DOHH2 (cell line): ENCODE results near the gene SCYL1.

ENCODE experiments used
- H3F3A ChIP-seq: fragments of 200-600 bp; sonication (generic), shearing (Covaris generic); 2 replicates; pipeline ENCODE4 v1.6.0; 2016; ENCODE audit warnings: antibody characterized with exemption, mild to moderate bottlenecking; ENCODE audit not compliant: control insufficient read depth, insufficient read depth
- H3K27ac ChIP-seq: fragments of 200-600 bp; sonication (generic); 2 replicates; pipeline ENCODE4 v1.5.1; 2014; ENCODE audit warnings: low read depth, mild to moderate bottlenecking, low read length, moderate library complexity
- H3K27me3 ChIP-seq: fragments of 200-600 bp; sonication (generic); 2 replicates; pipeline ENCODE4 v1.6.1; 2014; ENCODE audit warnings: mild to moderate bottlenecking, low read length, mixed read lengths; ENCODE audit not compliant: control insufficient read depth
- H3K36me3 ChIP-seq: fragments of 200-600 bp; sonication (generic); 2 replicates; pipeline ENCODE4 v1.6.1; 2014; ENCODE audit warnings: mild to moderate bottlenecking, low read length, moderate library complexity, mixed read lengths; ENCODE audit not compliant: control insufficient read depth
- H3K4me1 ChIP-seq: fragments of 200-600 bp; sonication (generic); 2 replicates; pipeline ENCODE4 v1.6.1; 2014; ENCODE audit warnings: mild to moderate bottlenecking, low read length, mixed read lengths; ENCODE audit not compliant: control insufficient read depth
- H3K4me2 ChIP-seq: fragments of 200-600 bp; sonication (generic); 2 replicates; pipeline ENCODE4 v1.6.0; 2014; ENCODE audit warnings: mild to moderate bottlenecking, low read length, moderate library complexity
- H3K4me3 ChIP-seq: fragments of 200-600 bp; sonication (generic); 2 replicates; pipeline ENCODE4 v1.5.1; 2014; ENCODE audit warnings: mild to moderate bottlenecking, low read length, mixed read lengths
- H3K79me2 ChIP-seq: fragments of 200-600 bp; sonication (generic); 2 replicates; pipeline ENCODE4 v1.6.1; 2014; ENCODE audit warnings: mild to moderate bottlenecking, low read length, mixed read lengths; ENCODE audit not compliant: control insufficient read depth
- H3K9me2 ChIP-seq: fragments of 200-600 bp; sonication (generic); replicated peaks from 2 replicates; pipeline ENCODE4 v1.6.1; 2014; ENCODE audit warnings: mild to moderate bottlenecking, low read length, mixed read lengths; ENCODE audit not compliant: control insufficient read depth
- H3K9me3 ChIP-seq: fragments of 200-600 bp; sonication (generic); 2 replicates; pipeline ENCODE4 v1.6.1; 2014; ENCODE audit warnings: antibody characterized with exemption, low read length, mixed read lengths; ENCODE audit not compliant: control insufficient read depth, insufficient read depth
- H4K20me1 ChIP-seq: fragments of 200-600 bp; sonication (generic); 2 replicates; pipeline ENCODE4 v1.6.0; 2014; ENCODE audit warnings: low read depth, mild to moderate bottlenecking, antibody characterized with exemption, low read length, moderate library complexity; ENCODE audit not compliant: control insufficient read depth, insufficient read depth
- CTCF ChIP-seq: fragments of 200-600 bp; sonication (generic); IDR thresholded peaks from one replicate; pipeline ENCODE4 v1.5.1; 2014; ENCODE audit warnings: antibody characterized with exemption, mild to moderate bottlenecking, low read depth, low read length; ENCODE audit not compliant: poor library complexity, severe bottlenecking
- EZH2phosphoT487 ChIP-seq: fragments of 200-600 bp; sonication (generic); IDR thresholded peaks from 2 replicates; pipeline ENCODE4 v1.6.1; 2017; ENCODE audit warnings: borderline replicate concordance, mild to moderate bottlenecking, antibody characterized with exemption, low read length, moderate library complexity, mixed read lengths

SCYL1 gene

GRCh38 chr11:65571420-65571819 is 46.5 kb downstream of the SCYL1 start:
- Histone ChIP-seq H3K4me1 (peaks cover 61% of the 10 kb centered on the region), H3K9me2 (no peaks in the 10 kb centered on the region), H3K4me3 (peak overlapping the region; percentile 98), H3K9me3 (no peaks in the 10 kb centered on the region), H3F3A (peaks cover 27% of the 10 kb centered on the region), H3K36me3 (peaks cover 30% of the 10 kb centered on the region), H3K4me2 (peak overlapping the region; percentile 87), H4K20me1 (0 out of 2 replicates have a peak, but pooled peaks cover 2% of the 10 kb centered on the region), H3K27me3 (no peaks in the 10 kb centered on the region), H3K79me2 (peaks cover 66% of the 10 kb centered on the region), H3K27ac (peak overlapping the region; percentile 31; the same call in 1 of the 2 replicates)
- no peak for TF ChIP-seq EZH2phosphoT487
- TF ChIP-seq CTCF: no peak

GRCh38 chr11:65571940-65572339 is 47.1 kb downstream of the SCYL1 start:
- H3K9me3 ChIP-seq: no peaks in the 10 kb centered on the region
- peaks cover 66% of the 10 kb centered on the region for H3K79me2 ChIP-seq
- TF ChIP-seq EZH2phosphoT487 (no peak), CTCF (peak; percentile 40)
- H3K27ac ChIP-seq: peak overlapping the region; percentile 31
- H3K4me2 ChIP-seq: peak overlapping the region; percentile 87
- H3K36me3 ChIP-seq: peaks cover 26% of the 10 kb centered on the region
- H3F3A ChIP-seq: peaks cover 27% of the 10 kb centered on the region
- H4K20me1 ChIP-seq: 0 out of 2 replicates have a peak, but pooled peaks cover 2% of the 10 kb centered on the region
- H3K9me2 ChIP-seq: no peaks in the 10 kb centered on the region
- peak overlapping the region; percentile 98 for H3K4me3 ChIP-seq
- H3K27me3 ChIP-seq: no peaks in the 10 kb centered on the region
- peaks cover 61% of the 10 kb centered on the region for H3K4me1 ChIP-seq

GRCh38 chr11:65572356-65573051 is 47.6 kb downstream of the SCYL1 start, which contains the start of gene FAM89B:
TSS of gene FAM89B (plus strand) at chr11:65572538. CDS start at chr11:65572670, 132 bp downstream.
- Histone ChIP-seq H3K4me2 (peak within 1 kb of the TSS; percentile 87), H3K4me3 (peak within 1 kb of the TSS; percentile 98), H3K27ac (peak within 1 kb of the TSS; percentile 90), H3K9me3 (no peaks in the 10 kb centered on the region), H3K4me1 (peaks cover 65% of the 10 kb centered on the region), H3K9me2 (no peaks in the 10 kb centered on the region), H3K27me3 (no peaks in the 10 kb centered on the region), H4K20me1 (0 out of 2 replicates have a peak, but pooled peaks cover 2% of the 10 kb centered on the region), H3F3A (peaks cover 27% of the 10 kb centered on the region), H3K79me2 (peaks cover 64% of the 10 kb centered on the region), H3K36me3 (peaks cover 26% of the 10 kb centered on the region)
- TF ChIP-seq EZH2phosphoT487 (no peak), CTCF (no peak)
